RWPE2 (cell line): ENCODE results near the gene FAM199X.

Experiments used
- ATAC-seq: fragments of 200-7000 bp; cut with Tn5 transposase; 3 replicates; pipeline ENCODE4 v1.9.1; 2021; ENCODE audit warnings: low read depth
- DNase-seq: peaks from one replicate; pipeline ENCODE4 v3.0.0-alpha.2; 2020; ENCODE audit warnings: low spot score
- H3K27ac ChIP-seq: fragments of 450-650 bp; 2 replicates; pipeline ENCODE4 v1.5.1; 2017; ENCODE audit warnings: mild to moderate bottlenecking; ENCODE audit not compliant: poor library complexity, severe bottlenecking
- H3K27me3 ChIP-seq: fragments of 250-450 bp; sonication (Bioruptor Pico); 2 replicates; pipeline ENCODE4 v1.5.1; 2021; ENCODE audit warnings: mild to moderate bottlenecking, moderate library complexity; ENCODE audit not compliant: insufficient read depth, poor library complexity, severe bottlenecking
- H3K36me3 ChIP-seq: fragments of 250-450 bp; sonication (Bioruptor Pico); 2 replicates; pipeline ENCODE4 v1.5.1; 2020; ENCODE audit warnings: low read depth, mild to moderate bottlenecking, moderate library complexity
- H3K4me1 ChIP-seq: fragments of 250-450 bp; sonication (Bioruptor Pico); 2 replicates; pipeline ENCODE4 v1.5.1; 2021; ENCODE audit warnings: mild to moderate bottlenecking, moderate library complexity; ENCODE audit not compliant: insufficient read depth, poor library complexity, severe bottlenecking
- H3K4me3 ChIP-seq: fragments of 250-450 bp; sonication (Bioruptor Pico); 2 replicates; pipeline ENCODE4 v1.5.1; 2021; ENCODE audit warnings: mild to moderate bottlenecking, moderate library complexity; ENCODE audit not compliant: severe bottlenecking
- H3K9me3 ChIP-seq: fragments of 250-450 bp; sonication (Bioruptor Pico); 2 replicates; pipeline ENCODE4 v1.5.1; 2021; ENCODE audit warnings: mild to moderate bottlenecking, moderate library complexity; ENCODE audit not compliant: severe bottlenecking
- TF ChIP-seq, protein P1 (sequence below): fragments of 450-650 bp; IDR thresholded peaks from one replicate; pipeline ENCODE4 v1.5.1; 2017; ENCODE audit warnings: mild to moderate bottlenecking, moderate library complexity; ENCODE audit not compliant: poor library complexity, severe bottlenecking

Gene FAM199X

DNA sequence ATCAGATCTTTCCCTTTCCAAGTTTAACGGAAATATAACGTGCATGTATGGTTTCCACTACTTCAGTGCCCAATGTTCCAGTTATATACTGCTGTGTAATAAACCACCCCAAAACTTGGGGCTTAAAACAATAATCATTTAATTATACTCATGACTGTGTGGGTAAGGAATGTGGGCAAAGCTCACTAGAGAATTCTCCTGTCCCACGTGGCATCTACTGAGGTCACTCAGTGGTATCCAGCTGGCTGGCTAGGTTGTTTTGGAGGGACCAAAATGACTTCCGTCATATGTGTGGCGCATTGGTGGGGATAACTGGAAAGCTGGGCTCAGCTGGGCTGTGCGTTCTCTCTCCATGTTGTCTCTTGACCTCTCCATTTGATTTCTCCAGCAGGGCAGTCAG lies 35.4 kb upstream of the FAM199X start:
- Histone ChIP-seq H3K4me3 (no peak overlapping the region), H3K27ac (no peak overlapping the region), H3K9me3 (no peaks in the 10 kb centered on the region), H3K27me3 (no peaks in the 10 kb centered on the region), H3K36me3 (no peaks in the 10 kb centered on the region), H3K4me1 (no peaks in the 10 kb centered on the region)
- DNase-seq, result no peak
- TF ChIP-seq, protein P1, sequence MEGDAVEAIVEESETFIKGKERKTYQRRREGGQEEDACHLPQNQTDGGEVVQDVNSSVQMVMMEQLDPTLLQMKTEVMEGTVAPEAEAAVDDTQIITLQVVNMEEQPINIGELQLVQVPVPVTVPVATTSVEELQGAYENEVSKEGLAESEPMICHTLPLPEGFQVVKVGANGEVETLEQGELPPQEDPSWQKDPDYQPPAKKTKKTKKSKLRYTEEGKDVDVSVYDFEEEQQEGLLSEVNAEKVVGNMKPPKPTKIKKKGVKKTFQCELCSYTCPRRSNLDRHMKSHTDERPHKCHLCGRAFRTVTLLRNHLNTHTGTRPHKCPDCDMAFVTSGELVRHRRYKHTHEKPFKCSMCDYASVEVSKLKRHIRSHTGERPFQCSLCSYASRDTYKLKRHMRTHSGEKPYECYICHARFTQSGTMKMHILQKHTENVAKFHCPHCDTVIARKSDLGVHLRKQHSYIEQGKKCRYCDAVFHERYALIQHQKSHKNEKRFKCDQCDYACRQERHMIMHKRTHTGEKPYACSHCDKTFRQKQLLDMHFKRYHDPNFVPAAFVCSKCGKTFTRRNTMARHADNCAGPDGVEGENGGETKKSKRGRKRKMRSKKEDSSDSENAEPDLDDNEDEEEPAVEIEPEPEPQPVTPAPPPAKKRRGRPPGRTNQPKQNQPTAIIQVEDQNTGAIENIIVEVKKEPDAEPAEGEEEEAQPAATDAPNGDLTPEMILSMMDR, result no peak
- no peak for ATAC-seq

DNA sequence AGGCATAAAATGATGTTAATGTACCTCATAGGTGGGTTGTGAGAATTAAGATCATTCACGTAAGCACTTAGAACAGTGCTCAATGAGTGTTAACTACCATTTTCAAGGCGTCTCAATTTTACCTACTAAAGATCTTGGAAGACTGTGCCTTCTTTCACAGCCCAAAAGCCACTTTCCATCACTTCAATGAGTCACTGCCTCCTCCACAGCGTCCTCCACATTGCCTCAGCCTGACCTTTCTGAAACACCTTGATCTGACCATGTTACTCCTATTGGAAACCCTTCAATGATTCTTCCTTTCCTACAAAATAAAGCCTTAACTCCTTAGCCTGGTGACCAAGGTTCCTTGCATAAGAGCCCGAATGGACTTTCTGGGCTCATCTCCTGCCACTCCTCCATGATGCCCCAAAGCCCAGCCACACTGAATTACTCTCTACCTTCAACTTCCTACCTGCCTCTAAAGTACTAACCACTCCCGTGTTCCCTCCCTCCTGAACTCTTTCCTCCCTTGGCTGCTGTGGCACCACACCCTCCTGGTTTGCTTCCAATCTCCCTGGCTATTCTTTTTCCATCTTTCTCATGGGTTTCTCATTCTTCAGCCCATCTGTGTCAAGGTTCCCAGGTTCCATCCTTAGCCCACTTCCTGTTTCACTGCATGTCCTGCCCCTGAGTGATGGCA lies 31.5 kb upstream of the FAM199X start:
- Histone ChIP-seq H3K27ac (no peak overlapping the region), H3K4me1 (no peaks in the 10 kb centered on the region), H3K27me3 (no peaks in the 10 kb centered on the region), H3K4me3 (no peak overlapping the region), H3K9me3 (no peaks in the 10 kb centered on the region), H3K36me3 (no peaks in the 10 kb centered on the region)
- TF ChIP-seq, protein P1, result no peak
- ATAC-seq (no peak), DNase-seq (no peak)

DNA sequence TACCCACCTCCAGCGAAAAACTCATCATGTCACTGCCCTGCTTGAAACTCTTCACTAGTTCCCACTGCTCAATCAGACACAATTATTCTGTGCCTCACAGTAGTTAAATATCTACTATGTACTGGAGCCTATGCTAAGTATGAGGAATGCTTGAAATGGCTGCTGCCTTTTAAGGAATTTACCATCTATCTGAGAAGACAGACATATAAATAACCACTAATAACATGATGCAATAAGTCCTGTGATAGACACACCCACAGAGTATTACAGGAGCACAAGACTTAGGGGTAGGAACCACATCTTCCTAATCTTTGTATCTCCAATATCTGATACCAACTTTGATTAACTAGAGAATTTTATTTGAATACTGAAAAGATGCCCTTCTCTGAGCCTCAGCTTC lies 30.6 kb upstream of the FAM199X start:
- Histone ChIP-seq H3K27ac (no peak overlapping the region), H3K9me3 (no peaks in the 10 kb centered on the region), H3K4me3 (no peak overlapping the region), H3K4me1 (no peaks in the 10 kb centered on the region), H3K36me3 (no peaks in the 10 kb centered on the region), H3K27me3 (no peaks in the 10 kb centered on the region)
- DNase-seq, result no peak
- ATAC-seq, result no peak
- TF ChIP-seq, protein P1, result no peak

DNA sequence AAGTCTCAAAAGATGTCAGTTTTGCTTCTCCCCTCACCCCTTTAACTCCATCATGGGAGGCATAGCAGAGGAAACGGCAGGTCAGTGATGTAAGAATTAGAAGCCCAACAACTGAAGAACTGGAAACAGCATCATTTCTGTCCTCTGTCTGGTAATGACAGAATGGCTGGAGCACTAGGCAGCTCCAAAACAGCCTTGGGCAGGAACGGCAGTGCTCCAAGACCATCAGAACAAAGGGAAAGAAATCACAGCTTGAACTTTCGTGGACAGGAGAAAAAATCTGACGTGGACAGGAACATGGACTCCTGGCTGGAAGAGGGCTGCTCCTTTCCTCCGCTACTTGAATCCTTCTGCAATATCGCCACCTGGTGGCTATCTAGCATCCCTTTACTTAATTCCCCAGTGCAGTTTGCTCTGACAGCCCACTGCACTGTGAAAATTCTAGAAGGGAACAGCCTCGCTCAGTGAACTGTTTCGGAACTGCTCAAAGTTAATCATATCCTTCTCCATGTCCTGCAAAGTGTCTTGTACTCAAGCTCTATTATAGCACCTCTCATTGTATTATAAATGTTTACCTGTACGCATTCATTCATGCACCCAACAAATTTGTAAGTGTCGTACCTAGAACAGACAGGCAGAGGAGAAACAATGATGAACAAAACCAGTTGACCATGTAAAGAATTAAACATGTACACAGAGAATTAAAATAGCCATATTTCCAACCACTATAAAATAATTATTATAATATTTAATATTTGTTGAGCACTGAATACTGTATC lies 29.8 kb upstream of the FAM199X start:
- Histone ChIP-seq H3K27ac (no peak overlapping the region), H3K36me3 (no peaks in the 10 kb centered on the region), H3K4me1 (no peaks in the 10 kb centered on the region), H3K9me3 (no peaks in the 10 kb centered on the region), H3K27me3 (no peaks in the 10 kb centered on the region), H3K4me3 (peak overlapping the region; percentile 28)
- ATAC-seq (peak; percentile 90), DNase-seq (peak; percentile 34)
- TF ChIP-seq, protein P1, result peak; percentile 66

DNA sequence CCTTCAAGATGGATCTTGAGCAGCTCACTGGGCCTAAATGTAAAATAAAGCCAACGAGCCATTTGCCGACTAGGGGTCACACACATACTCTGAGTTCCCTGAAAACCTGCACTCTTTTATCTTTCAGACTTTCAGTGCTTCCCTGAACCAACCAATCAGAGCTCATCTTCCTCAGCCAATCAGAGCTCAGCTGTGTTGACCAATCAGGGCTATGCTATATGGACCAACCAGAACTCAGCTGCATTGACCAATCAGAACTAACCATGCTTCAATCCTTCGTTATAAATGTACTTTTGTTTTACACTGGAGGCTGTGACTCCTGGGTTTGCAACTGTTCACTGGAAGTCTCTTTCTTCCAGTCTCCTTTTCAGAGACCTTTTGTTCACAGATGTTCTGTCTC lies 28.8 kb upstream of the FAM199X start:
- TF ChIP-seq, protein P1, result no peak
- Histone ChIP-seq H3K36me3 (no peaks in the 10 kb centered on the region), H3K27me3 (no peaks in the 10 kb centered on the region), H3K4me1 (no peaks in the 10 kb centered on the region), H3K9me3 (no peaks in the 10 kb centered on the region), H3K4me3 (no peak overlapping the region), H3K27ac (no peak overlapping the region)
- no peak for ATAC-seq
- no peak for DNase-seq
